Measurements from ENCODE around the gene RNF41. TPM values are rescaled to one million over a fixed set of nuclear protein-coding genes. Genes with fewer than 3 reads are reported as not detected.

Gene RNF41
- total RNA-seq, 4 donors from 2014 or later: 33.3 to 46.5 (median 42.1) TPM

- intact Hi-C loops (cut with DNase I; ENCODE audit: low total_unique reads): no loop called here
- WGBS, 2 donors: 71 to 77% methylated on average over 5 of the region's 5 CpGs
- H3K4me3 ChIP-seq (ENCODE audit: low read depth, poor library complexity, severe bottlenecking): no peak overlapping the region
Observed at GRCh38 chr12:56261503-56262232, 39.9 kb upstream of the RNF41 start.

GRCh38 chr12:56260921-56261320 is 39.2 kb upstream of the RNF41 start:
- no peak for DNase-seq (ENCODE audit: low spot score in 2 of 2)
- TF ChIP-seq CTCF (IDR thresholded peaks at IDR 0.05) (no peak), POLR2A (IDR thresholded peaks at IDR 0.05) (no peak)
- H3K4me3 ChIP-seq (ENCODE audit: low read depth, poor library complexity, severe bottlenecking): no peak overlapping the region
- WGBS, 2 donors: 91 to 92% methylated on average over 3 of the region's 3 CpGs
- intact Hi-C loops (cut with DNase I; ENCODE audit: low total_unique reads): no loop called here

More at GRCh38 chr12:56261503-56262232, 39.9 kb upstream of the RNF41 start:
- TF ChIP-seq POLR2A (IDR thresholded peaks at IDR 0.05) (no peak), CTCF (IDR thresholded peaks at IDR 0.05) (no peak)
- no peak for DNase-seq (ENCODE audit: low spot score in 2 of 2)

GRCh38 chr12:56260380-56260779 is 38.7 kb upstream of the RNF41 start:
- WGBS, 2 donors: 96% methylated on average over 8 of the region's 8 CpGs
- DNase-seq (ENCODE audit: low spot score in 2 of 2): no peak
- TF ChIP-seq POLR2A (IDR thresholded peaks at IDR 0.05): no peak
- no peak for TF ChIP-seq CTCF (IDR thresholded peaks at IDR 0.05)
- H3K4me3 ChIP-seq (ENCODE audit: low read depth, poor library complexity, severe bottlenecking): no peak overlapping the region
- intact Hi-C loops (cut with DNase I; ENCODE audit: low total_unique reads): no loop called here

- peak overlapping the region; percentile 63 for H3K4me3 ChIP-seq (ENCODE audit: low read depth, poor library complexity, severe bottlenecking)
- intact Hi-C loops (cut with DNase I; ENCODE audit: low total_unique reads): no loop called here
- no peak for TF ChIP-seq CTCF (IDR thresholded peaks at IDR 0.05)
- no peak for TF ChIP-seq POLR2A (IDR thresholded peaks at IDR 0.05)
- 6% methylated on average over 9 of the region's 9 CpGs for WGBS, 2 donors
- no peak for DNase-seq (ENCODE audit: low spot score in 2 of 2)
Observed at GRCh38 chr12:56258820-56259183, 37.1 kb upstream of the RNF41 start.

- 0% methylated on average over 16 to 41 of the region's 78 CpGs for WGBS, 2 donors
- TF ChIP-seq CTCF (IDR thresholded peaks at IDR 0.05) (no peak), POLR2A (IDR thresholded peaks at IDR 0.05) (no peak)
- DNase-seq (ENCODE audit: low spot score in 2 of 2): peak; percentile 52 to 93
- intact Hi-C loops (cut with DNase I; ENCODE audit: low total_unique reads): no loop called here
- peak within 1 kb of the TSS; percentile 63 for H3K4me3 ChIP-seq (ENCODE audit: low read depth, poor library complexity, severe bottlenecking)
Observed at GRCh38 chr12:56258068-56258819, 36.5 kb upstream of the RNF41 start, which contains the start of gene ANKRD52. Gene ANKRD52, minus strand, starts transcription at chr12:56258384. Its CDS starts 115 bp downstream, at chr12:56258269.
